Activated naive CD8-positive, alpha-beta T cell treated with anti-CD3 and anti-CD28 coated beads for 36 hours (primary cell): ENCODE data around the gene KHDC3L. TPM values are rescaled to one million over a fixed set of nuclear protein-coding genes. Genes with fewer than 3 reads are reported as not detected.
"Not testable (repeated sequence)": the region's sequence is repeated elsewhere in the genome, so short reads cannot be mapped to it uniquely, and the experiment has no call there.

ENCODE experiments used
- DNase-seq: peaks from one replicate; pipeline ENCODE4 v3.0.0; 2021
- H3K27ac Mint-ChIP-seq: one replicate; pipeline ENCODE4 v1.8.0; 2022; ENCODE audit warnings: mild to moderate bottlenecking, moderate library complexity, mixed read lengths
- H3K27me3 Mint-ChIP-seq: one replicate; pipeline ENCODE4 v1.8.0; 2022; ENCODE audit warnings: mild to moderate bottlenecking, mixed read lengths
- H3K36me3 Mint-ChIP-seq: one replicate; pipeline ENCODE4 v1.8.0; 2021; ENCODE audit warnings: mild to moderate bottlenecking, mixed read lengths
- H3K4me1 Mint-ChIP-seq: one replicate; pipeline ENCODE4 v1.8.0; 2021; ENCODE audit warnings: mixed read lengths
- H3K4me3 Mint-ChIP-seq: one replicate; pipeline ENCODE4 v1.8.0; 2022; ENCODE audit warnings: mild to moderate bottlenecking, moderate library complexity, mixed read lengths
- H3K9me3 Mint-ChIP-seq: one replicate; pipeline ENCODE4 v1.8.0; 2022; ENCODE audit warnings: mixed read lengths
- total RNA-seq, 2 experiments: library from RNA; stranded (reverse); gene quantifications; one replicate each; pipeline ENCODE4 v1.2.3, GENCODE V29; 2021

KHDC3L gene
- total RNA-seq, 2 experiments from 2014 or later: not detected

- peak; percentile 55 for DNase-seq
- H3K27ac Mint-ChIP-seq: no peak overlapping the region
- H3K27me3 Mint-ChIP-seq: peaks cover 11% of the 10 kb centered on the region
- H3K9me3 Mint-ChIP-seq: no peaks in the 10 kb centered on the region
- H3K4me3 Mint-ChIP-seq: peak overlapping the region; percentile 77
- H3K36me3 Mint-ChIP-seq: no peaks in the 10 kb centered on the region
- H3K4me1 Mint-ChIP-seq: peaks cover 18% of the 10 kb centered on the region
Observed at GRCh38 chr6:73388800-73389512, 26.5 kb downstream of the KHDC3L start.

- H3K4me3 Mint-ChIP-seq: no peak overlapping the region
- DNase-seq: no peak
- H3K4me1 Mint-ChIP-seq: peaks cover 18% of the 10 kb centered on the region
- H3K36me3 Mint-ChIP-seq: no peaks in the 10 kb centered on the region
- H3K27ac Mint-ChIP-seq: no peak overlapping the region
- peaks cover 11% of the 10 kb centered on the region for H3K27me3 Mint-ChIP-seq
- H3K9me3 Mint-ChIP-seq: no peaks in the 10 kb centered on the region
Observed at GRCh38 chr6:73389854-73390253, 27.4 kb downstream of the KHDC3L start.

- Mint-ChIP-seq H3K36me3 (no peaks in the 10 kb centered on the region), H3K27me3 (peaks cover 11% of the 10 kb centered on the region), H3K4me1 (peaks cover 18% of the 10 kb centered on the region), H3K4me3 (no peak overlapping the region), H3K27ac (no peak overlapping the region), H3K9me3 (no peaks in the 10 kb centered on the region)
- no peak for DNase-seq
Observed at GRCh38 chr6:73391675-73392074, 29.2 kb downstream of the KHDC3L start.

GRCh38 chr6:73392188-73392587 is 29.7 kb downstream of the KHDC3L start:
- peaks cover 18% of the 10 kb centered on the region for H3K4me1 Mint-ChIP-seq
- H3K27me3 Mint-ChIP-seq: peaks cover 11% of the 10 kb centered on the region
- not testable (repeated sequence) for DNase-seq, H3K27ac Mint-ChIP-seq, H3K9me3 Mint-ChIP-seq, H3K4me3 Mint-ChIP-seq, H3K36me3 Mint-ChIP-seq

- no peak overlapping the region for H3K27ac Mint-ChIP-seq
- H3K4me3 Mint-ChIP-seq: no peak overlapping the region
- peaks cover 7% of the 10 kb centered on the region for H3K27me3 Mint-ChIP-seq
- no peak for DNase-seq
- H3K36me3 Mint-ChIP-seq: no peaks in the 10 kb centered on the region
- H3K4me1 Mint-ChIP-seq: peaks cover 18% of the 10 kb centered on the region
- no peaks in the 10 kb centered on the region for H3K9me3 Mint-ChIP-seq
Observed at GRCh38 chr6:73393278-73393677, 30.8 kb downstream of the KHDC3L start.

- peaks cover 12% of the 10 kb centered on the region for H3K4me1 Mint-ChIP-seq
- H3K9me3 Mint-ChIP-seq: no peaks in the 10 kb centered on the region
- H3K27ac Mint-ChIP-seq: peak within 1 kb of the TSS; percentile 79
- peak; percentile 49 for DNase-seq
- H3K36me3 Mint-ChIP-seq: no peaks in the 10 kb centered on the region
- H3K27me3 Mint-ChIP-seq: peaks cover 7% of the 10 kb centered on the region
- H3K4me3 Mint-ChIP-seq: peak within 1 kb of the TSS; percentile 71
Observed at GRCh38 chr6:73394577-73395354, 32.3 kb downstream of the KHDC3L start, which contains the start of gene DDX43. Gene DDX43, plus strand, starts transcription at chr6:73394828. Its CDS starts 78 bp downstream, at chr6:73394906.

GRCh38 chr6:73395875-73396274 is 33.4 kb downstream of the KHDC3L start:
- no peaks in the 10 kb centered on the region for H3K36me3 Mint-ChIP-seq
- H3K9me3 Mint-ChIP-seq: no peaks in the 10 kb centered on the region
- peaks cover 12% of the 10 kb centered on the region for H3K4me1 Mint-ChIP-seq
- peaks cover 7% of the 10 kb centered on the region for H3K27me3 Mint-ChIP-seq
- H3K4me3 Mint-ChIP-seq: no peak overlapping the region
- DNase-seq: no peak
- H3K27ac Mint-ChIP-seq: no peak overlapping the region

GRCh38 chr6:73400656-73401055 is 38.2 kb downstream of the KHDC3L start:
- Mint-ChIP-seq H3K9me3 (no peaks in the 10 kb centered on the region), H3K27me3 (no peaks in the 10 kb centered on the region), H3K27ac (no peak overlapping the region), H3K4me3 (no peak overlapping the region), H3K4me1 (no peaks in the 10 kb centered on the region), H3K36me3 (no peaks in the 10 kb centered on the region)
- DNase-seq: no peak

- Mint-ChIP-seq H3K27me3 (no peaks in the 10 kb centered on the region), H3K27ac (no peak overlapping the region), H3K36me3 (no peaks in the 10 kb centered on the region), H3K9me3 (no peaks in the 10 kb centered on the region), H3K4me3 (no peak overlapping the region), H3K4me1 (no peaks in the 10 kb centered on the region)
- DNase-seq: no peak
Observed at GRCh38 chr6:73409395-73409794, 46.9 kb downstream of the KHDC3L start.

GRCh38 chr6:73413102-73413501 is 50.6 kb downstream of the KHDC3L start:
- H3K27me3 Mint-ChIP-seq: no peaks in the 10 kb centered on the region
- H3K36me3 Mint-ChIP-seq: peaks cover 12% of the 10 kb centered on the region
- H3K4me1 Mint-ChIP-seq: no peaks in the 10 kb centered on the region
- no peak for DNase-seq
- H3K4me3 Mint-ChIP-seq: no peak overlapping the region
- H3K27ac Mint-ChIP-seq: no peak overlapping the region
- no peaks in the 10 kb centered on the region for H3K9me3 Mint-ChIP-seq

Other genes starting within 250 kb of the KHDC3L start
- gene KHDC1L, start 137.2 kb upstream of the KHDC3L start, total RNA-seq: not detected
- 1 to 10 TPM; 3.3 to 3.5 TPM for gene KHDC1, start 99.5 kb upstream of the KHDC3L start, total RNA-seq
- not detected for gene DPPA5, start 8.4 kb upstream of the KHDC3L start, total RNA-seq
- not detected for gene OOEP, start 7.2 kb downstream of the KHDC3L start, total RNA-seq
- under 1 TPM; 0.39 to 0.44 TPM for gene DDX43, start 32.2 kb downstream of the KHDC3L start, total RNA-seq
- 10 to 100 TPM; 27.9 to 29.5 TPM for gene CGAS, start 89.6 kb downstream of the KHDC3L start, total RNA-seq
- gene MTO1, start 99.1 kb downstream of the KHDC3L start, total RNA-seq: 10 to 100 TPM; 48.9 to 51.2 TPM
- gene EEF1A1, start 158.4 kb downstream of the KHDC3L start, total RNA-seq: over 10,000 TPM in 1 of 2 experiments, 1,000 to 10,000 TPM in 1; 9,928 to 10,412 TPM